PC-9 (cell line): Measurements from ENCODE around the gene CD9. TPM values are rescaled to one million over a fixed set of nuclear protein-coding genes. Genes with fewer than 3 reads are reported as not detected.

ENCODE experiments used
- BruUV-seq: library from RNA; stranded (reverse); fragments of 400-500 nt; replicated peaks from 2 replicates; lab custom pipeline; 2021; lab: Mats Ljungman, UMichigan
- CTCF ChIA-PET: fragments of 300-600 bp; sonication (Branson Sonifier 250); formaldehyde crosslinking; loops from one replicate; lab custom pipeline; 2022; ENCODE audit warnings: antibody characterized with exemption; lab: Charles Lee
- POLR2A ChIA-PET: fragments of 300-600 bp; sonication (Branson Sonifier 250); formaldehyde crosslinking; loops from one replicate; lab custom pipeline; 2022; ENCODE audit warnings: antibody characterized with exemption; ENCODE audit not compliant: unreplicated experiment; lab: Charles Lee
- DNase-seq, 2 experiments: peaks; one replicate each; pipeline versions ENCODE4 v3.0.0 to v3.0.0-alpha.2; 2015 to 2022; ENCODE audit warnings: mixed read lengths in 1 of 2
- H2AFZ ChIP-seq: fragments of 200-600 bp; sonication (generic); 2 replicates; pipeline ENCODE4 v1.8.1; 2017; ENCODE audit warnings: antibody characterized with exemption
- H3F3A ChIP-seq: fragments of 200-600 bp; sonication (generic); 2 replicates; pipeline ENCODE4 v1.8.1; 2017; ENCODE audit warnings: antibody characterized with exemption, mild to moderate bottlenecking, low read depth; ENCODE audit not compliant: insufficient read depth
- H3K27ac ChIP-seq: fragments of 200-600 bp; sonication (generic); 2 replicates; pipeline ENCODE4 v1.6.1; 2016; ENCODE audit warnings: mixed run types
- H3K27me3 ChIP-seq: fragments of 200-600 bp; sonication (generic); 2 replicates; pipeline ENCODE4 v1.6.1; 2016; ENCODE audit warnings: low read depth, mixed run types; ENCODE audit not compliant: insufficient read depth
- H3K36me3 ChIP-seq: fragments of 200-600 bp; sonication (generic); 2 replicates; pipeline ENCODE4 v1.6.1; 2016; ENCODE audit warnings: low read depth, mixed run types
- H3K4me1 ChIP-seq: fragments of 200-600 bp; sonication (generic); replicated peaks from 2 replicates; pipeline ENCODE4 v1.6.1; 2016; ENCODE audit warnings: mixed run types; ENCODE audit not compliant: insufficient read depth
- H3K4me2 ChIP-seq: fragments of 200-600 bp; sonication (generic); 2 replicates; pipeline ENCODE4 v1.6.1; 2017; ENCODE audit warnings: mixed run types
- H3K4me3 ChIP-seq: fragments of 200-600 bp; sonication (generic); 2 replicates; pipeline ENCODE4 v1.6.1; 2016; ENCODE audit warnings: mixed run types
- H3K79me2 ChIP-seq: fragments of 200-600 bp; sonication (generic); 2 replicates; pipeline ENCODE4 v1.6.1; 2017; ENCODE audit warnings: low read depth, mixed run types
- H3K9me2 ChIP-seq: fragments of 200-600 bp; sonication (generic); 2 replicates; pipeline ENCODE4 v1.8.1; 2017; ENCODE audit warnings: mild to moderate bottlenecking; ENCODE audit not compliant: insufficient read depth
- H3K9me3 ChIP-seq: fragments of 200-600 bp; sonication (generic); 2 replicates; pipeline ENCODE4 v1.8.1; 2016; ENCODE audit warnings: low read depth; ENCODE audit not compliant: insufficient read depth
- H4K20me1 ChIP-seq: fragments of 200-600 bp; sonication (generic); 2 replicates; pipeline ENCODE4 v1.8.1; 2017; ENCODE audit not compliant: insufficient read depth
- EZH2 ChIP-seq: fragments of 200-600 bp; sonication (generic); IDR thresholded peaks from 2 replicates; pipeline ENCODE4 v1.8.0; 2017; ENCODE audit warnings: antibody characterized with exemption, low read depth
- intact Hi-C: fragments of 100-400 bp; cut with micrococcal nuclease; formaldehyde crosslinking; loops from one replicate; pipeline ENCODE4 v1.10.0; 2022; ENCODE audit not compliant: unreplicated experiment
- total RNA-seq: library from RNA; stranded (reverse); gene quantifications from 2 replicates; pipeline ENCODE4 v1.2.3, GENCODE V29; 2021
- TF ChIP-seq, protein P1 (sequence below): fragments of 200-600 bp; sonication (generic); conservative IDR thresholded peaks from 2 replicates; pipeline ENCODE4 v1.6.1; 2017; ENCODE audit warnings: mixed run types, antibody characterized with exemption, mild to moderate bottlenecking, moderate library complexity

Gene CD9
- total RNA-seq, 1 experiment from 2014 or later: 374 TPM

DNA sequence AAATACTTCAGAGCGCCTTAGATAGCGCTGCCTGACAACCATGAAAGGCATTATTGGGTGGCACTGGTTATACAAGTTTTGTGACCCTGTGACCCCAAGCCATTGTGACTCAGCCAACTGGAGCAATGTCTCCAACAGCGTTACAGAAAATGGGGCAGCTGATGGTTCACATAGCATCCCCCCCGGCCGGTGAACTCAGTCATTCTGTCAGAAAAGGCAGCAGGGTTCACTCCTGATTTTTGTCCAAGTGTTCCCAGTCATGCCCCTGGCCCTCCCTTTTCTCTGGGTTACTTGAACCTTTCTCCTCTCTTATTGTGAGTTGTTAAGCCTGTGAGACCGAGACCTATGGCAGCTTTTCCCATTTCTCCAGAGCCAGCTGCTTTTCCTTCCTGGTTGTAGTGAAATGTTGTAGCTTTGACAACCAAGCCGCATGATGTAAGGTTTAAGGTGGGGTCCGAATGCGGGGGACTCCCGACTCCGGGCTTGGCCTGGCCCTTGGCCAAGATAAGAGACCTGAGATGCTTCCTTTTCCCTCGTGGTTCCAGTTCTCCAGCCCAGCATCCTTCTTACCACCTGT, 22.0 kb downstream of the CD9 start:
- Histone ChIP-seq H3K9me2 (no peaks in the 10 kb centered on the region), H3K9me3 (no peaks in the 10 kb centered on the region), H3F3A (peaks cover 65% of the 10 kb centered on the region), H3K79me2 (peaks cover 95% of the 10 kb centered on the region), H4K20me1 (no peaks in the 10 kb centered on the region), H3K4me2 (peak overlapping the region; percentile 76), H3K4me3 (peak overlapping the region; percentile 33; the same call in 1 of the 2 replicates), H3K27me3 (no peaks in the 10 kb centered on the region), H3K4me1 (peaks cover 86% of the 10 kb centered on the region), H3K27ac (peak overlapping the region; percentile 95), H2AFZ (no peak overlapping the region), H3K36me3 (peaks cover 26% of the 10 kb centered on the region; the same call in 1 of the 2 replicates)
- intact Hi-C loops: no loop called here
- ChIA-PET POLR2A (interaction anchor here (0.6 to 0.9 kb wide), 3 partner anchors 55 to 129 kb away, joined by 3 to 4 read pairs (median 3); no protein-coding TSS in a partner anchor), CTCF (interaction anchor here (0.5 to 1.2 kb wide), 8 partner anchors 23 to 264 kb away, joined by 3 to 14 read pairs (median 6); no protein-coding TSS in a partner anchor)
- no TSS peak for BruUV-seq
- TF ChIP-seq, protein P1, sequence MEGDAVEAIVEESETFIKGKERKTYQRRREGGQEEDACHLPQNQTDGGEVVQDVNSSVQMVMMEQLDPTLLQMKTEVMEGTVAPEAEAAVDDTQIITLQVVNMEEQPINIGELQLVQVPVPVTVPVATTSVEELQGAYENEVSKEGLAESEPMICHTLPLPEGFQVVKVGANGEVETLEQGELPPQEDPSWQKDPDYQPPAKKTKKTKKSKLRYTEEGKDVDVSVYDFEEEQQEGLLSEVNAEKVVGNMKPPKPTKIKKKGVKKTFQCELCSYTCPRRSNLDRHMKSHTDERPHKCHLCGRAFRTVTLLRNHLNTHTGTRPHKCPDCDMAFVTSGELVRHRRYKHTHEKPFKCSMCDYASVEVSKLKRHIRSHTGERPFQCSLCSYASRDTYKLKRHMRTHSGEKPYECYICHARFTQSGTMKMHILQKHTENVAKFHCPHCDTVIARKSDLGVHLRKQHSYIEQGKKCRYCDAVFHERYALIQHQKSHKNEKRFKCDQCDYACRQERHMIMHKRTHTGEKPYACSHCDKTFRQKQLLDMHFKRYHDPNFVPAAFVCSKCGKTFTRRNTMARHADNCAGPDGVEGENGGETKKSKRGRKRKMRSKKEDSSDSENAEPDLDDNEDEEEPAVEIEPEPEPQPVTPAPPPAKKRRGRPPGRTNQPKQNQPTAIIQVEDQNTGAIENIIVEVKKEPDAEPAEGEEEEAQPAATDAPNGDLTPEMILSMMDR: no peak
- no peak for TF ChIP-seq EZH2
- peak; percentile 90 to 93 for DNase-seq

- Histone ChIP-seq H3K79me2 (peaks cover 95% of the 10 kb centered on the region), H3K27me3 (no peaks in the 10 kb centered on the region), H3F3A (peaks cover 65% of the 10 kb centered on the region), H3K4me1 (peaks cover 86% of the 10 kb centered on the region), H3K36me3 (peaks cover 31% of the 10 kb centered on the region), H3K9me2 (no peaks in the 10 kb centered on the region), H2AFZ (no peak overlapping the region), H3K9me3 (no peaks in the 10 kb centered on the region), H3K27ac (peak overlapping the region; percentile 17; the same call in 1 of the 2 replicates), H4K20me1 (no peaks in the 10 kb centered on the region), H3K4me3 (no peak overlapping the region), H3K4me2 (no peak overlapping the region)
- POLR2A ChIA-PET: no interaction called here
- CTCF ChIA-PET: no interaction called here
- no peak for TF ChIP-seq EZH2
- TF ChIP-seq, protein P1: no peak
- DNase-seq: no peak
- BruUV-seq: no TSS peak
- intact Hi-C loops: no loop called here
Measured at GRCh38 chr12:6223545-6223944, 23.3 kb downstream of the CD9 start.

DNA sequence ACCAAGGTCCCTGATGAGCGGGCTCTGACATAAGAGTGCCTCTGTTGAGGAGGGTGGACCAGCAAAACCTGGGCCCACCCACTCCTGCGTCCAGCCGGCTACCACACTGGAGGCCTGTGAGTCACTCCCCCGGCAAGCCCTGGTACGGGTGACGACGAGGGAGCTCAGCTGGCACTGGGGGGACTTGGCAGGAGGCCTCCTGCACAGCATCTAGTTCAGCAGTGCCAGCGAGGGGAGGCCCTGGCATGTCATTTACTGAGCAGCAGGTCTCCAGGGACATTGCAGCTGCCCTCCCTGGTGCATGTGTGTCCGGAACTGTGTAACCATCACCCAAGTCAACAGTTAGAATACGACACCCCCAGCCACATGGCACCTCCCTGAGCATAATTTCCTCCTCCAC, 24.4 kb downstream of the CD9 start:
- ChIA-PET CTCF (interaction anchor here (0.6 kb wide), 1 partner anchor 55 kb away, joined by 4 read pairs; no protein-coding TSS in a partner anchor), POLR2A (no interaction called here)
- intact Hi-C loops: loop anchor here (1.0 kb wide), 1 partner anchor 8 kb away; no protein-coding TSS in a partner anchor

More for the DNA sequence above, 24.4 kb downstream of the CD9 start:
- H3F3A ChIP-seq: peaks cover 71% of the 10 kb centered on the region
- H3K27ac ChIP-seq: no peak overlapping the region
- no TSS peak for BruUV-seq
- no peak overlapping the region for H3K4me3 ChIP-seq
- H2AFZ ChIP-seq: no peak overlapping the region
- no peaks in the 10 kb centered on the region for H3K9me3 ChIP-seq
- H3K27me3 ChIP-seq: no peaks in the 10 kb centered on the region
- peak in 1 of 2 experiments; percentile 42 for DNase-seq
- TF ChIP-seq EZH2: no peak
- TF ChIP-seq, protein P1: no peak
- H3K36me3 ChIP-seq: peaks cover 31% of the 10 kb centered on the region
- H3K79me2 ChIP-seq: peaks cover 88% of the 10 kb centered on the region
- H4K20me1 ChIP-seq: no peaks in the 10 kb centered on the region
- H3K4me2 ChIP-seq: no peak overlapping the region
- H3K4me1 ChIP-seq: peaks cover 88% of the 10 kb centered on the region
- H3K9me2 ChIP-seq: no peaks in the 10 kb centered on the region
